Effector memory CD8-positive, alpha-beta T cell (primary cell): Measurements from ENCODE around the gene SGPL1.
"Not testable (repeated sequence)": the region's sequence is repeated elsewhere in the genome, so short reads cannot be mapped to it uniquely, and the experiment has no call there.

Experiments used
- ATAC-seq: fragments of 150-1000 bp; cut with Tn5 transposase; replicated peaks from 2 replicates; pipeline ENCODE4 v1.10.0; 2021; ENCODE audit warnings: mild to moderate bottlenecking, moderate library complexity
- DNase-seq, 3 experiments: peaks; one replicate each; pipeline ENCODE4 v3.0.0; 2021
- H3K27ac Mint-ChIP-seq, 2 donors: one replicate each; pipeline ENCODE4 v1.8.0; 2022; ENCODE audit warnings: mild to moderate bottlenecking in 2 of 2, mixed read lengths in 2 of 2, moderate library complexity in 2 of 2
- H3K27me3 Mint-ChIP-seq, 2 donors: one replicate each; pipeline ENCODE4 v1.8.0; 2022; ENCODE audit warnings: mixed read lengths in 2 of 2
- H3K36me3 Mint-ChIP-seq: one replicate; pipeline ENCODE4 v1.8.0; 2022; ENCODE audit warnings: mild to moderate bottlenecking, moderate library complexity, mixed read lengths; ENCODE audit not compliant: insufficient read depth
- H3K4me1 Mint-ChIP-seq, 2 donors: one replicate each; pipeline ENCODE4 v1.8.0; 2022; ENCODE audit warnings: low read depth in 2 of 2, mixed read lengths in 2 of 2
- H3K4me3 Mint-ChIP-seq, 2 donors: one replicate each; pipeline ENCODE4 v1.8.0; 2022; ENCODE audit warnings: mild to moderate bottlenecking in 2 of 2, mixed read lengths in 2 of 2, moderate library complexity in 2 of 2
- H3K9me3 Mint-ChIP-seq, 2 donors: one replicate each; pipeline ENCODE4 v1.8.0; 2022; ENCODE audit warnings: mixed read lengths in 2 of 2

SGPL1 gene

GRCh38 chr10:70917226-70917625, 101.5 kb downstream of the SGPL1 start:
- no peak overlapping the region for H3K4me3 Mint-ChIP-seq
- peaks cover 32 to 87% of the 10 kb centered on the region in 2 donors for H3K27me3 Mint-ChIP-seq
- no peak overlapping the region for H3K27ac Mint-ChIP-seq
- DNase-seq (no peak), ATAC-seq (no peak)
- no peaks in the 10 kb centered on the region for H3K9me3 Mint-ChIP-seq
- no peaks in the 10 kb centered on the region for H3K4me1 Mint-ChIP-seq
- H3K36me3 Mint-ChIP-seq: peaks cover 1% of the 10 kb centered on the region

- no peak for ATAC-seq
- no peak overlapping the region for H3K4me3 Mint-ChIP-seq
Observed at GRCh38 chr10:70917635-70918034, 101.9 kb downstream of the SGPL1 start.

GRCh38 chr10:70918851-70919530, 103.2 kb downstream of the SGPL1 start:
- no peaks in the 10 kb centered on the region for H3K36me3 Mint-ChIP-seq
- ATAC-seq: no peak

More at GRCh38 chr10:70917635-70918034, 101.9 kb downstream of the SGPL1 start:
- H3K36me3 Mint-ChIP-seq: no peaks in the 10 kb centered on the region
- no peak overlapping the region for H3K27ac Mint-ChIP-seq
- no peaks in the 10 kb centered on the region for H3K9me3 Mint-ChIP-seq
- H3K27me3 Mint-ChIP-seq: peaks cover 33 to 85% of the 10 kb centered on the region in 2 donors
- no peak for DNase-seq
- no peaks in the 10 kb centered on the region for H3K4me1 Mint-ChIP-seq

GRCh38 chr10:70919906-70920305, 104.2 kb downstream of the SGPL1 start:
- not testable (repeated sequence) for ATAC-seq, H3K4me1 Mint-ChIP-seq, H3K36me3 Mint-ChIP-seq, H3K27ac Mint-ChIP-seq, H3K9me3 Mint-ChIP-seq, H3K4me3 Mint-ChIP-seq, DNase-seq
- peaks cover 28 to 73% of the 10 kb centered on the region in 2 donors for H3K27me3 Mint-ChIP-seq

More at GRCh38 chr10:70918851-70919530, 103.2 kb downstream of the SGPL1 start:
- Mint-ChIP-seq H3K4me1 (no peaks in the 10 kb centered on the region), H3K27me3 (peaks cover 37 to 81% of the 10 kb centered on the region in 2 donors), H3K9me3 (no peaks in the 10 kb centered on the region), H3K4me3 (no peak overlapping the region), H3K27ac (no peak overlapping the region)
- DNase-seq: no peak

GRCh38 chr10:70920519-70920918, 104.8 kb downstream of the SGPL1 start:
- Mint-ChIP-seq H3K27ac (no peak overlapping the region), H3K4me1 (peaks cover 0 to 5% of the 10 kb centered on the region in 2 donors), H3K36me3 (no peaks in the 10 kb centered on the region), H3K9me3 (no peaks in the 10 kb centered on the region), H3K27me3 (peaks cover 27 to 67% of the 10 kb centered on the region in 2 donors), H3K4me3 (no peak overlapping the region)
- ATAC-seq (no peak), DNase-seq (no peak)

GRCh38 chr10:70921285-70921684, 105.5 kb downstream of the SGPL1 start:
- no peak for ATAC-seq
- Mint-ChIP-seq H3K9me3 (no peaks in the 10 kb centered on the region), H3K27ac (no peak overlapping the region), H3K36me3 (no peaks in the 10 kb centered on the region), H3K27me3 (peaks cover 27 to 59% of the 10 kb centered on the region in 2 donors), H3K4me1 (peaks cover 0 to 5% of the 10 kb centered on the region in 2 donors), H3K4me3 (no peak overlapping the region)
- no peak for DNase-seq

GRCh38 chr10:70923696-70924095, 107.9 kb downstream of the SGPL1 start:
- Mint-ChIP-seq H3K4me3 (no peak overlapping the region), H3K36me3 (no peaks in the 10 kb centered on the region), H3K27me3 (peaks cover 20 to 46% of the 10 kb centered on the region in 2 donors), H3K27ac (no peak overlapping the region), H3K4me1 (peaks cover 0 to 5% of the 10 kb centered on the region in 2 donors), H3K9me3 (no peaks in the 10 kb centered on the region)
- ATAC-seq (no peak), DNase-seq (no peak)

- Mint-ChIP-seq H3K27me3 (peaks cover 12 to 29% of the 10 kb centered on the region in 2 donors), H3K27ac (peak overlapping the region in 1 of 2 donors; percentile 68), H3K4me3 (no peak overlapping the region), H3K9me3 (no peaks in the 10 kb centered on the region), H3K4me1 (peaks cover 0 to 5% of the 10 kb centered on the region in 2 donors), H3K36me3 (no peaks in the 10 kb centered on the region)
- peak; percentile 64 for ATAC-seq
- peak; percentile 42 to 60 (median 54) for DNase-seq
Observed at GRCh38 chr10:70925377-70926225, 109.9 kb downstream of the SGPL1 start.

GRCh38 chr10:70926226-70927000, 110.7 kb downstream of the SGPL1 start:
- Mint-ChIP-seq H3K27me3 (peaks cover 12 to 25% of the 10 kb centered on the region in 2 donors), H3K4me1 (peaks cover 0 to 5% of the 10 kb centered on the region in 2 donors), H3K27ac (peak overlapping the region in 1 of 2 donors; percentile 27)

GRCh38 chr10:70927189-70927943, 111.6 kb downstream of the SGPL1 start:
- no peak overlapping the region for H3K4me3 Mint-ChIP-seq
- peaks cover 0 to 5% of the 10 kb centered on the region in 2 donors for H3K4me1 Mint-ChIP-seq
- H3K9me3 Mint-ChIP-seq: no peaks in the 10 kb centered on the region
- ATAC-seq (no peak), DNase-seq (no peak)
- H3K36me3 Mint-ChIP-seq: no peaks in the 10 kb centered on the region
- no peak overlapping the region for H3K27ac Mint-ChIP-seq
- H3K27me3 Mint-ChIP-seq: peaks cover 4 to 21% of the 10 kb centered on the region in 2 donors

More at GRCh38 chr10:70926226-70927000, 110.7 kb downstream of the SGPL1 start:
- Mint-ChIP-seq H3K4me3 (no peak overlapping the region), H3K9me3 (no peaks in the 10 kb centered on the region), H3K36me3 (no peaks in the 10 kb centered on the region)
- ATAC-seq: no peak
- DNase-seq: no peak

GRCh38 chr10:70928140-70928539, 112.4 kb downstream of the SGPL1 start:
- H3K4me1 Mint-ChIP-seq: peaks cover 0 to 5% of the 10 kb centered on the region in 2 donors
- no peaks in the 10 kb centered on the region for H3K9me3 Mint-ChIP-seq
- H3K27ac Mint-ChIP-seq: no peak overlapping the region
- H3K4me3 Mint-ChIP-seq: no peak overlapping the region
- ATAC-seq (no peak), DNase-seq (no peak)
- no peaks in the 10 kb centered on the region for H3K36me3 Mint-ChIP-seq
- H3K27me3 Mint-ChIP-seq: peaks cover 4 to 21% of the 10 kb centered on the region in 2 donors

GRCh38 chr10:70930263-70931000, 114.7 kb downstream of the SGPL1 start:
- peaks cover 0 to under 1% of the 10 kb centered on the region in 2 donors for H3K4me1 Mint-ChIP-seq
- peaks cover 0 to 25% of the 10 kb centered on the region in 2 donors for H3K27me3 Mint-ChIP-seq
- no peaks in the 10 kb centered on the region for H3K9me3 Mint-ChIP-seq
- no peaks in the 10 kb centered on the region for H3K36me3 Mint-ChIP-seq
- ATAC-seq: no peak
- DNase-seq: no peak
- H3K27ac Mint-ChIP-seq: no peak overlapping the region
- H3K4me3 Mint-ChIP-seq: no peak overlapping the region
